Measurements from ENCODE around the gene KIRREL1. TPM values are rescaled to one million over a fixed set of nuclear protein-coding genes. Genes with fewer than 3 reads are reported as not detected.

KIRREL1 gene
- total RNA-seq, 1 experiment from 2014 or later: 30.5 TPM

DNA sequence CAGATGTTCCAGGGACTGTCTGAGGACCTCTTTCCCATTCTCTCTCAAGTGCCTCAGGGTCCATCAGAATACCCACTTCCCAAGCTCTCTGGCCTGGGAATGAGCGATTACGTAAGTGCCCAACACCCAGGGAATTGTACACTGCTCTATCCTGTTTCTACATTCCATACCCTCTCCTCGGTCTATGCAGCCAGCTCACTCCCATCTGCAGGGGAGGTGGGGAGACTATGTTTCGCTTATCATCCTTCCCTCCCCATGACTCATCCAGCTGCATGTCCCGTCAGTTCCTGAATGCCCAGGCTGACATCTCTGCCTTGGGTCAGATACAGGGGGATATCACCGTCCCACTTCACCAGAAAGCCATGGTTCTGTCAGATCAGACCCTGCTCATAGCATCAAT, 152.7 kb downstream of the KIRREL1 start:
- TF ChIP-seq, protein P1, sequence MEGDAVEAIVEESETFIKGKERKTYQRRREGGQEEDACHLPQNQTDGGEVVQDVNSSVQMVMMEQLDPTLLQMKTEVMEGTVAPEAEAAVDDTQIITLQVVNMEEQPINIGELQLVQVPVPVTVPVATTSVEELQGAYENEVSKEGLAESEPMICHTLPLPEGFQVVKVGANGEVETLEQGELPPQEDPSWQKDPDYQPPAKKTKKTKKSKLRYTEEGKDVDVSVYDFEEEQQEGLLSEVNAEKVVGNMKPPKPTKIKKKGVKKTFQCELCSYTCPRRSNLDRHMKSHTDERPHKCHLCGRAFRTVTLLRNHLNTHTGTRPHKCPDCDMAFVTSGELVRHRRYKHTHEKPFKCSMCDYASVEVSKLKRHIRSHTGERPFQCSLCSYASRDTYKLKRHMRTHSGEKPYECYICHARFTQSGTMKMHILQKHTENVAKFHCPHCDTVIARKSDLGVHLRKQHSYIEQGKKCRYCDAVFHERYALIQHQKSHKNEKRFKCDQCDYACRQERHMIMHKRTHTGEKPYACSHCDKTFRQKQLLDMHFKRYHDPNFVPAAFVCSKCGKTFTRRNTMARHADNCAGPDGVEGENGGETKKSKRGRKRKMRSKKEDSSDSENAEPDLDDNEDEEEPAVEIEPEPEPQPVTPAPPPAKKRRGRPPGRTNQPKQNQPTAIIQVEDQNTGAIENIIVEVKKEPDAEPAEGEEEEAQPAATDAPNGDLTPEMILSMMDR (conservative IDR thresholded peaks at IDR 0.05): no peak
- Mint-ChIP-seq H3K9me3 (peaks cover 0 to 5% of the 10 kb centered on the region in 2 experiments; a peak in 1 of 5 replicates), H3K27ac (no peak overlapping the region), H3K4me3 (no peak overlapping the region), H3K36me3 (ENCODE audit: insufficient read depth in 1 of 3, low read depth in 3 of 3) (0 out of 7 replicates have a peak, but pooled peaks cover 0 to 5% (median 0%) of the 10 kb centered on the region in 3 experiments), H3K27me3 (ENCODE audit: low read depth) (peaks cover 51% of the 10 kb centered on the region), H3K4me1 (peaks cover 0 to 17% of the 10 kb centered on the region in 2 experiments)
- H3K56ac ChIP-seq (ENCODE audit: insufficient read length, low read depth, low read length): no peak overlapping the region
- H2BK20ac ChIP-seq (ENCODE audit: low read depth, low read length, poor library complexity, severe bottlenecking): no peak overlapping the region
- no peak overlapping the region for H3K4me2 ChIP-seq (ENCODE audit: insufficient read depth, insufficient read length, low read length)
- no peaks in the 10 kb centered on the region for H4K20me1 ChIP-seq (ENCODE audit: control insufficient read depth, insufficient read depth, insufficient read length)
- no peak overlapping the region for H3T11ph ChIP-seq (ENCODE audit: low read length)
- no peaks in the 10 kb centered on the region; the same call in 1 of the 2 replicates for H3K27me3 ChIP-seq (ENCODE audit: insufficient read depth, low read length)
- no peak overlapping the region for H2AK5ac ChIP-seq (ENCODE audit: insufficient read length, low read length)
- no peak overlapping the region for H4K91ac ChIP-seq (ENCODE audit: insufficient read length, low read depth, low read length)
- H3K18ac ChIP-seq (ENCODE audit: insufficient read length, low read depth, low read length): no peak overlapping the region
- H2BK5ac ChIP-seq (ENCODE audit: insufficient read length, low read length): no peak overlapping the region
- no peak overlapping the region for H3K4ac ChIP-seq (ENCODE audit: low read depth, low read length)
- no peak overlapping the region for H3K14ac ChIP-seq (ENCODE audit: insufficient read depth, low read length)
- no peak for DNase-seq
- no peak overlapping the region for H2BK120ac ChIP-seq (ENCODE audit: low read depth, low read length, poor library complexity, severe bottlenecking)
- H3K79me1 ChIP-seq (ENCODE audit: insufficient read depth, low read depth, low read length, poor library complexity, severe bottlenecking): no peaks in the 10 kb centered on the region
- H3K79me2 ChIP-seq (ENCODE audit: insufficient read depth, low read length): no peaks in the 10 kb centered on the region
- no peak overlapping the region for H2BK12ac ChIP-seq (ENCODE audit: insufficient read length, low read depth, low read length)
- WGBS (ENCODE audit: extremely low coverage, insufficient read length, low lambda C conversion rate): no CpG with 5 or more reads among the region's 6 CpGs
- no peaks in the 10 kb centered on the region for H3K9me3 ChIP-seq (ENCODE audit: control insufficient read depth, low read depth, low read length)
- H3K23me2 ChIP-seq (ENCODE audit: insufficient read length, low read depth, low read length, poor library complexity, severe bottlenecking): no peaks in the 10 kb centered on the region
- no peaks in the 10 kb centered on the region for H3K4me1 ChIP-seq (ENCODE audit: insufficient read depth, low read length)
- H4K5ac ChIP-seq (ENCODE audit: insufficient read length, low read depth, low read length): no peak overlapping the region
- H2AFZ ChIP-seq (ENCODE audit: low read length): no peak overlapping the region
- no peak overlapping the region for H3K23ac ChIP-seq (ENCODE audit: insufficient read length, low read depth, low read length)
- no peak overlapping the region for H4K8ac ChIP-seq (replicated peaks; ENCODE audit: insufficient read length, low read depth, low read length)
- no peak overlapping the region for H2BK15ac ChIP-seq (ENCODE audit: low read depth, low read length)
- H3K9ac ChIP-seq (ENCODE audit: extremely low read depth, insufficient read length, low read length): no peak overlapping the region
- no peak overlapping the region for H3K27ac ChIP-seq (ENCODE audit: insufficient read length, low read depth, low read length)

Measured in H9 (cell line).